WERI-Rb-1 (cell line): ENCODE results near the gene SLC25A11.

ENCODE experiments used
- DNase-seq: peaks from one replicate; pipeline ENCODE4 v3.0.0-alpha.2; 2020
- H3K27ac ChIP-seq: fragments of 250-450 bp; sonication (Bioruptor Pico); 2 replicates; pipeline ENCODE4 v1.5.1; 2020; ENCODE audit warnings: mild to moderate bottlenecking, moderate library complexity
- H3K27me3 ChIP-seq: fragments of 250-450 bp; sonication (Bioruptor Pico); 2 replicates; pipeline ENCODE4 v1.5.1; 2021; ENCODE audit warnings: mild to moderate bottlenecking, low read depth, moderate library complexity; ENCODE audit not compliant: insufficient read depth, severe bottlenecking
- H3K36me3 ChIP-seq: fragments of 250-450 bp; sonication (Bioruptor Pico); 2 replicates; pipeline ENCODE4 v1.5.1; 2020; ENCODE audit warnings: mild to moderate bottlenecking, moderate library complexity
- H3K4me3 ChIP-seq: 2 replicates; pipeline ENCODE4 v1.5.1; 2011; ENCODE audit warnings: low read depth, mild to moderate bottlenecking, control low read depth, low read length
- H3K9me3 ChIP-seq: fragments of 250-450 bp; sonication (Bioruptor Pico); 2 replicates; pipeline ENCODE4 v1.5.1; 2021; ENCODE audit warnings: mild to moderate bottlenecking, moderate library complexity; ENCODE audit not compliant: severe bottlenecking
- CTCF ChIP-seq: IDR thresholded peaks from 2 replicates; pipeline ENCODE4 v1.5.1; 2011; ENCODE audit warnings: low read depth, mild to moderate bottlenecking, control low read depth, inconsistent platforms, low read length

SLC25A11 gene

GRCh38 chr17:4948166-4948930 lies 8.5 kb upstream of the SLC25A11 start, which contains the start of gene PFN1:
Gene PFN1, minus strand, starts transcription at chr17:4948530. Its CDS starts 136 bp downstream, at chr17:4948394.
- peak within 1 kb of the TSS; percentile 96 for H3K4me3 ChIP-seq
- peaks cover 49% of the 10 kb centered on the region for H3K36me3 ChIP-seq
- no peak for TF ChIP-seq CTCF
- no peaks in the 10 kb centered on the region for H3K27me3 ChIP-seq
- H3K9me3 ChIP-seq, result no peaks in the 10 kb centered on the region
- H3K27ac ChIP-seq, result peak within 1 kb of the TSS; percentile 95
- peak; percentile 85 for DNase-seq

GRCh38 chr17:4947411-4948165 lies 7.7 kb upstream of the SLC25A11 start:
- peak; percentile 50 for DNase-seq
- TF ChIP-seq CTCF, result no peak
- Histone ChIP-seq H3K4me3 (peak overlapping the region; percentile 96), H3K36me3 (peaks cover 53% of the 10 kb centered on the region), H3K27me3 (no peaks in the 10 kb centered on the region), H3K9me3 (no peaks in the 10 kb centered on the region), H3K27ac (peak overlapping the region; percentile 95)

GRCh38 chr17:4947010-4947410 lies 7.2 kb upstream of the SLC25A11 start:
- Histone ChIP-seq H3K9me3 (no peaks in the 10 kb centered on the region), H3K27me3 (no peaks in the 10 kb centered on the region), H3K36me3 (peaks cover 59% of the 10 kb centered on the region), H3K4me3 (peak overlapping the region; percentile 96), H3K27ac (peak overlapping the region; percentile 60)
- no peak for DNase-seq
- no peak for TF ChIP-seq CTCF

- H3K27me3 ChIP-seq, result no peaks in the 10 kb centered on the region
- H3K27ac ChIP-seq, result peak overlapping the region; percentile 60
- H3K36me3 ChIP-seq, result peaks cover 65% of the 10 kb centered on the region
- H3K4me3 ChIP-seq, result peak overlapping the region; percentile 96
- DNase-seq, result no peak
- H3K9me3 ChIP-seq, result no peaks in the 10 kb centered on the region
- TF ChIP-seq CTCF, result no peak
Measured at GRCh38 chr17:4946312-4946976, 6.6 kb upstream of the SLC25A11 start.

- Histone ChIP-seq H3K4me3 (no peak overlapping the region), H3K27me3 (no peaks in the 10 kb centered on the region), H3K36me3 (peaks cover 65% of the 10 kb centered on the region), H3K9me3 (no peaks in the 10 kb centered on the region), H3K27ac (no peak overlapping the region)
- no peak for TF ChIP-seq CTCF
- no peak for DNase-seq
Measured at GRCh38 chr17:4945944-4946280, 6.1 kb upstream of the SLC25A11 start.
